Measurements from ENCODE around the gene PCNX1. TPM values are rescaled to one million over a fixed set of nuclear protein-coding genes. Genes with fewer than 3 reads are reported as not detected.

Gene PCNX1
- total RNA-seq, 1 donor from 2014 or later = 62.5 TPM

- no peaks in the 10 kb centered on the region for H3K36me3 Mint-ChIP-seq (ENCODE audit: unreplicated experiment)
- peaks cover 1% of the 10 kb centered on the region for H3K4me1 Mint-ChIP-seq (ENCODE audit: low read depth, unreplicated experiment)
- H3K27me3 Mint-ChIP-seq (ENCODE audit: unreplicated experiment) = peaks cover 5% of the 10 kb centered on the region
- peaks cover 1% of the 10 kb centered on the region for H3K9me3 Mint-ChIP-seq (ENCODE audit: unreplicated experiment)
- no peak overlapping the region for H3K27ac Mint-ChIP-seq (ENCODE audit: unreplicated experiment)
- TF ChIP-seq CTCF (IDR thresholded peaks at IDR 0.05; ENCODE audit: partially characterized antibody, unreplicated experiment) = no peak
- DNase-seq = no peak
- H3K4me3 Mint-ChIP-seq (ENCODE audit: unreplicated experiment) = no peak overlapping the region
These were observed 228.2 kb downstream of the PCNX1 start for GRCh38 chr14:71135496-71135895.

GRCh38 chr14:71135911-71136310, 228.7 kb downstream of the PCNX1 start:
- Mint-ChIP-seq H3K9me3 (ENCODE audit: unreplicated experiment) (peaks cover 1% of the 10 kb centered on the region), H3K36me3 (ENCODE audit: unreplicated experiment) (no peaks in the 10 kb centered on the region), H3K4me3 (ENCODE audit: unreplicated experiment) (no peak overlapping the region), H3K4me1 (ENCODE audit: low read depth, unreplicated experiment) (peaks cover 1% of the 10 kb centered on the region), H3K27ac (ENCODE audit: unreplicated experiment) (no peak overlapping the region), H3K27me3 (ENCODE audit: unreplicated experiment) (peaks cover 5% of the 10 kb centered on the region)
- TF ChIP-seq CTCF (IDR thresholded peaks at IDR 0.05; ENCODE audit: partially characterized antibody, unreplicated experiment) = no peak
- no peak for DNase-seq

GRCh38 chr14:71136386-71137060, 229.3 kb downstream of the PCNX1 start:
- no peak for DNase-seq
- TF ChIP-seq CTCF (IDR thresholded peaks at IDR 0.05; ENCODE audit: partially characterized antibody, unreplicated experiment) = no peak
- Mint-ChIP-seq H3K4me1 (ENCODE audit: low read depth, unreplicated experiment) (peaks cover 1% of the 10 kb centered on the region), H3K27me3 (ENCODE audit: unreplicated experiment) (peaks cover 5% of the 10 kb centered on the region), H3K27ac (ENCODE audit: unreplicated experiment) (no peak overlapping the region), H3K9me3 (ENCODE audit: unreplicated experiment) (peaks cover 1% of the 10 kb centered on the region), H3K4me3 (ENCODE audit: unreplicated experiment) (no peak overlapping the region), H3K36me3 (ENCODE audit: unreplicated experiment) (no peaks in the 10 kb centered on the region)

- no peak for DNase-seq
- no peak overlapping the region for H3K4me3 Mint-ChIP-seq (ENCODE audit: unreplicated experiment)
- H3K9me3 Mint-ChIP-seq (ENCODE audit: unreplicated experiment) = peaks cover 1% of the 10 kb centered on the region
- H3K27me3 Mint-ChIP-seq (ENCODE audit: unreplicated experiment) = peaks cover 5% of the 10 kb centered on the region
- no peaks in the 10 kb centered on the region for H3K36me3 Mint-ChIP-seq (ENCODE audit: unreplicated experiment)
- H3K27ac Mint-ChIP-seq (ENCODE audit: unreplicated experiment) = no peak overlapping the region
- TF ChIP-seq CTCF (IDR thresholded peaks at IDR 0.05; ENCODE audit: partially characterized antibody, unreplicated experiment) = no peak
- H3K4me1 Mint-ChIP-seq (ENCODE audit: low read depth, unreplicated experiment) = peaks cover 1% of the 10 kb centered on the region
These were observed 230.5 kb downstream of the PCNX1 start for GRCh38 chr14:71137536-71138447.
